Upper lobe of left lung (tissue), 6 donors: ENCODE results near the gene CFTR. TPM values are rescaled to one million over a fixed set of nuclear protein-coding genes. Genes with fewer than 3 reads are reported as not detected.
A peak's percentile ranks its signal among the peaks of the same experiment; 100 is the strongest.

Experiments used
- ATAC-seq, 2 donors: fragments of 200-7000 bp; cut with Tn5 transposase; one replicate each; pipeline ENCODE4 v1.9.1; 2022; ENCODE audit warnings: mild to moderate bottlenecking in 2 of 2, moderate library complexity in 2 of 2; ENCODE audit not compliant: low FRiP score in 2 of 2
- DNase-seq, 2 donors: peaks; one replicate each; pipeline ENCODE4 v3.0.0-alpha.2; 2019 to 2020
- H3K27ac ChIP-seq, 4 donors: fragments of 200-600 bp; sonication (generic); one replicate each; pipeline ENCODE4 v1.5.1; 2016 to 2019
- H3K27me3 ChIP-seq, 4 donors: fragments of 200-600 bp; sonication (generic); one replicate each; pipeline ENCODE4 v1.5.1; 2017 to 2019
- H3K36me3 ChIP-seq, 4 donors: fragments of 200-600 bp; sonication (generic); one replicate each; pipeline ENCODE4 v1.5.1; 2016 to 2019
- H3K4me1 ChIP-seq, 4 donors: fragments of 200-600 bp; sonication (generic); one replicate each; pipeline ENCODE4 v1.5.1; 2018 to 2019
- H3K4me3 ChIP-seq, 4 donors: fragments of 200-600 bp; sonication (generic); one replicate each; pipeline ENCODE4 v1.5.1; 2017 to 2019; ENCODE audit warnings: mild to moderate bottlenecking in 2 of 4, moderate library complexity in 1 of 4
- H3K9me3 ChIP-seq, 4 donors: fragments of 200-600 bp; sonication (generic); one replicate each; pipeline ENCODE4 v1.5.1; 2018 to 2019
- EP300 ChIP-seq, 4 donors: sonication (generic); formaldehyde crosslinking; IDR thresholded peaks; one replicate each; pipeline ENCODE4 v1.5.1; 2017; ENCODE audit warnings: antibody characterized with exemption in 4 of 4, control low read depth in 2 of 4
- POLR2A ChIP-seq, 4 donors: fragments of 450-650 bp; IDR thresholded peaks; one replicate each; pipeline ENCODE4 v1.5.1; 2016 to 2017; ENCODE audit warnings: antibody characterized with exemption in 4 of 4, mild to moderate bottlenecking in 2 of 4
- POLR2AphosphoS5 ChIP-seq, 2 donors: sonication (generic); formaldehyde crosslinking; IDR thresholded peaks; one replicate each; pipeline ENCODE4 v1.5.1; 2017; ENCODE audit warnings: antibody characterized with exemption in 2 of 2
- WGBS, 2 donors: methylation state at CpG; one replicate each; pipeline ENCODE4 v1.1.5; 2017 to 2018; 5-methylcytosine and 5-hydroxymethylcytosine counted together
- total RNA-seq, 6 donors: library from RNA; depleted of rRNA in 4 of 6; stranded (reverse); fragments of >200 nt in 4 of 6; gene quantifications; one replicate each; pipeline versions ENCODE4 v1.1.0 to v1.2.1, GENCODE V29; 2016 to 2021
- TF ChIP-seq, protein P1 (sequence below), 6 experiments: fragments of 450-650 bp in 4 of 6; fragments of 200-600 bp in 2 of 6; sonication (generic) in 2 of 6; IDR thresholded peaks; one replicate each; pipeline ENCODE4 v1.5.1; 2016 to 2019; ENCODE audit warnings: antibody characterized with exemption in 6 of 6
- donor health status: DM: no; HTN: no; CAD: no; lungs with moderate emphysema.
- donor health status: DM: no; HTN: yes; CAD: no; lungs with severe emphysema.

CFTR gene
- total RNA-seq, 6 donors from 2014 or later, result 4.2 to 36.7 (median 24.8) TPM

DNA sequence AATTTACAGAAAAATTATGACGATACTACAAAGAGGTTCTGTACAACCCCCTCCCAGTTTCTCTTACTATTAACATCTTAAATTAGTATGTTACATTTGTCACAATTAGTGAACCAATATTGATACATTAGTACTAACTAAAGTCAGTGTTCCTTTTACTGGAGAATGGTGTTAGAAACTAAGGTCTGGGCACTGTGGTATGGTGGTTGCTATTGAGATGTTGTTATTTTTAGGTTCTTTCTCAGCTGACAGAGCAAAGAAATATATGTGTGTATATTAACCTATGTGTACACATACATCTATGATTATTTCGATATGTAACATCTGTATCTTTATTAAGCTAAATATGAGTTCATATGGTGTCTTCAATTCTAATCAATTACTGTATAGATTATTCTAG, 11.7 kb upstream of the CFTR start:
- no peak overlapping the region for H3K27ac ChIP-seq
- H3K9me3 ChIP-seq, result no peaks in the 10 kb centered on the region
- TF ChIP-seq POLR2AphosphoS5 (IDR thresholded peaks at IDR 0.05) (no peak), POLR2A (IDR thresholded peaks at IDR 0.05) (no peak), EP300 (IDR thresholded peaks at IDR 0.05) (no peak)
- TF ChIP-seq, protein P1, sequence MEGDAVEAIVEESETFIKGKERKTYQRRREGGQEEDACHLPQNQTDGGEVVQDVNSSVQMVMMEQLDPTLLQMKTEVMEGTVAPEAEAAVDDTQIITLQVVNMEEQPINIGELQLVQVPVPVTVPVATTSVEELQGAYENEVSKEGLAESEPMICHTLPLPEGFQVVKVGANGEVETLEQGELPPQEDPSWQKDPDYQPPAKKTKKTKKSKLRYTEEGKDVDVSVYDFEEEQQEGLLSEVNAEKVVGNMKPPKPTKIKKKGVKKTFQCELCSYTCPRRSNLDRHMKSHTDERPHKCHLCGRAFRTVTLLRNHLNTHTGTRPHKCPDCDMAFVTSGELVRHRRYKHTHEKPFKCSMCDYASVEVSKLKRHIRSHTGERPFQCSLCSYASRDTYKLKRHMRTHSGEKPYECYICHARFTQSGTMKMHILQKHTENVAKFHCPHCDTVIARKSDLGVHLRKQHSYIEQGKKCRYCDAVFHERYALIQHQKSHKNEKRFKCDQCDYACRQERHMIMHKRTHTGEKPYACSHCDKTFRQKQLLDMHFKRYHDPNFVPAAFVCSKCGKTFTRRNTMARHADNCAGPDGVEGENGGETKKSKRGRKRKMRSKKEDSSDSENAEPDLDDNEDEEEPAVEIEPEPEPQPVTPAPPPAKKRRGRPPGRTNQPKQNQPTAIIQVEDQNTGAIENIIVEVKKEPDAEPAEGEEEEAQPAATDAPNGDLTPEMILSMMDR (IDR thresholded peaks at IDR 0.05), result no peak
- 86 to 96% methylated on average over 2 of the region's 2 CpGs for WGBS, 2 donors
- ATAC-seq (no peak), DNase-seq (no peak)
- no peaks in the 10 kb centered on the region for H3K4me1 ChIP-seq
- no peaks in the 10 kb centered on the region for H3K27me3 ChIP-seq
- no peaks in the 10 kb centered on the region for H3K36me3 ChIP-seq
- no peak overlapping the region for H3K4me3 ChIP-seq

DNA sequence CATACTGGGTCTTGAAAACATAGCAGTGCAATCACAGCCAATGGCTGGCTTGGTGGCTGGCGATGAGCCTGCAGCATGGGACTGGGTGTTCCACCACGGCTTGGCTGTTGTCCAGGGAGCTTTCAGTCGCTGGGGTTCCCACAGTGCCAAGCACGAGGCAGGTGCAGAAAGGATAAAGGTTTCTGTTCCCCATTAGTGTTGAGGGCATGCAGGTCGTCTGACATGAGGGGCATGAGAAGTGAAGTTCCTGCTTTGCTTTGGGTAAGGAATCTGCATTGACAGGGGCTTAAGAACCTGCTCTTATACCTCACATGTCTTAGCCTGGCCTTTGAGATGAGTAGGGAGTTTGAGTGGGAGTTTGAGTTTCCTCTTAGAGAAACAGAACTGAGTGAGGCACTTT, 9.0 kb upstream of the CFTR start:
- Histone ChIP-seq H3K4me3 (no peak overlapping the region), H3K9me3 (no peaks in the 10 kb centered on the region), H3K36me3 (no peaks in the 10 kb centered on the region), H3K27me3 (no peaks in the 10 kb centered on the region), H3K27ac (no peak overlapping the region), H3K4me1 (no peaks in the 10 kb centered on the region)
- no peak for ATAC-seq
- TF ChIP-seq POLR2AphosphoS5 (IDR thresholded peaks at IDR 0.05) (no peak), EP300 (IDR thresholded peaks at IDR 0.05) (no peak), POLR2A (IDR thresholded peaks at IDR 0.05) (no peak)
- TF ChIP-seq, protein P1 (IDR thresholded peaks at IDR 0.05), result no peak
- 62 to 63% methylated on average over 5 of the region's 5 CpGs for WGBS, 2 donors
- DNase-seq, result peak in 1 of 2 donors; percentile 6

DNA sequence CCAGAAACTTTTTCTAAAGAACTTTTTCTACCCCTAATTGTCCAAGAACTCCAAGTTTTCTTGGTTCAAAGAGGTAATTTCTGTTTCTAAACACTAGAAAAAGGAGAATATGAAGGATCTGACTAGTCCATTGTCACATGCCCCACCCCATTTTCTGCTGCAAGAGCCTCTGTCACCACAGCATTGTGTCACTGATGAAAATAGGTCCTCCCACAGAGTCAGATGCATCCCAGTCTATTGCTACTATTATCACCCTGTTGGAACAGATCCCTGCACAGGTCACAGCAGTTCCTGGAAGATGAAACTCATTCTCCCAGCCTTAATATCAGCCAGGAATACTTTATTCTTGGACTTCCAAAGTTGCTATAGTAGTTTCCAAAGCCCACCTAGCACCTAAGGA, 7.5 kb upstream of the CFTR start:
- Histone ChIP-seq H3K27ac (no peak overlapping the region), H3K36me3 (no peaks in the 10 kb centered on the region), H3K9me3 (no peaks in the 10 kb centered on the region), H3K27me3 (no peaks in the 10 kb centered on the region), H3K4me1 (no peaks in the 10 kb centered on the region), H3K4me3 (no peak overlapping the region)
- ATAC-seq (no peak), DNase-seq (no peak)
- TF ChIP-seq, protein P1 (IDR thresholded peaks at IDR 0.05), result no peak
- TF ChIP-seq EP300 (IDR thresholded peaks at IDR 0.05) (no peak), POLR2AphosphoS5 (IDR thresholded peaks at IDR 0.05) (no peak), POLR2A (IDR thresholded peaks at IDR 0.05) (no peak)

DNA sequence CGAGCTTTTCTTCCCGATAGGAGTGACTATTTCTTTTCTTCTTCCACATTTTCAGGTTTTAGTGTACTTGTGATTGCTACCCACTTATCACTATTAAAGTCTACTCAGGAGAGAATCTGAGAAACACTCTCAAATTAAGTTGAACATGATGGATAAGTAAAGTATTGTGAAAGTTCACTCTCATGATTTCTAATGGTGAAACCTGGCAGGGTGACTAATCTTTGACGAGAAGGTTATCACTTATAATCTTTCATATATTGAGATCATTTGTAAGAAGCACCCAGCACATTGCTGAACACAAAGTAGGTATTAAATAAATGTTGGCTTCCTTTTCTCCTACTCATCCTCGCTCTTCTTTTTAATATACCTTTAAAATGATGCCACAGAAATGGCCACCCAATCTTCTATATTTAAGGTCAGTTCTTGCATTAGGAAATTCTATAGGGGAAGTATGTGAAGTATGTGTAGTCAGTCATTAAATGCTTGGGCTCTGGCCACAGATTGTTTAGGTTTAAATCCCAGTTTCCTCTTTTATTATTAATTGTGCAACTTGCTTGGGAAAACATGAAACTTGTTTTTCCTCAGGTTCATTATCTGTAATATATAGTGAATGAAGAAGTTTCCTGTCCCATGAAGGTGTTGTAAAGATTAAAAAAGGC, 3.1 kb upstream of the CFTR start:
- ATAC-seq, result no peak
- TF ChIP-seq POLR2A (IDR thresholded peaks at IDR 0.05) (no peak), EP300 (IDR thresholded peaks at IDR 0.05) (no peak), POLR2AphosphoS5 (IDR thresholded peaks at IDR 0.05) (no peak)
- TF ChIP-seq, protein P1 (IDR thresholded peaks at IDR 0.05), result no peak
- Histone ChIP-seq H3K4me1 (peaks cover 0 to 7% (median 2%) of the 10 kb centered on the region in 4 donors), H3K36me3 (no peaks in the 10 kb centered on the region), H3K4me3 (no peak overlapping the region), H3K27ac (no peak overlapping the region), H3K27me3 (no peaks in the 10 kb centered on the region), H3K9me3 (no peaks in the 10 kb centered on the region)
- no peak for DNase-seq
- 68 to 73% methylated on average over 4 of the region's 4 CpGs for WGBS, 2 donors

DNA sequence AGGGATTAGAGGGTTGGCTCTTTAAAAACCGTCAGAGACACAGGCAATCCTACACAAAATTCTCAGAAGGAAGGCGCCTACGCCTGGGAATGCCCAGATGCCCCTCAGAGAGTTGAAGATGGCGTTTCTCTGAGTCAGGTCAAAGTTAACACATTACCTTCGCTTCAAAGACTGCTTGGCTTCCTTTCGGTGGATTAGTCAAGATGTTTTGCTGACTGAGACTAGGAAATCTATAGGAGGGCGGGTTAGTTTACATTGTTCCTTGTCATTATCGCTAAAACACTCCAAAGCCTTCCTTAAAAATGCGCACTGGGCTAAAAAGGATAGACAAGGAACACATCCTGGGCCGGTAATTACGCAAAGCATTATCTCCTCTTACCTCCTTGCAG, 995 bp upstream of the CFTR start:
- Histone ChIP-seq H3K27me3 (no peaks in the 10 kb centered on the region), H3K9me3 (no peaks in the 10 kb centered on the region), H3K27ac (peak overlapping the region in 3 of 4 donors; percentile 13 to 84 (median 73)), H3K36me3 (no peaks in the 10 kb centered on the region), H3K4me1 (peaks cover 0 to 7% (median 2%) of the 10 kb centered on the region in 4 donors), H3K4me3 (peak overlapping the region in 3 of 4 donors; percentile 40 to 57 (median 50))
- no peak for ATAC-seq
- no peak for DNase-seq
- TF ChIP-seq EP300 (IDR thresholded peaks at IDR 0.05) (no peak), POLR2AphosphoS5 (IDR thresholded peaks at IDR 0.05) (no peak), POLR2A (IDR thresholded peaks at IDR 0.05) (no peak)
- TF ChIP-seq, protein P1 (IDR thresholded peaks at IDR 0.05), result no peak
- 35 to 39% methylated on average over 11 of the region's 11 CpGs for WGBS, 2 donors
